ENCODE results near the gene DPP8.

The DPP8 gene

DNA sequence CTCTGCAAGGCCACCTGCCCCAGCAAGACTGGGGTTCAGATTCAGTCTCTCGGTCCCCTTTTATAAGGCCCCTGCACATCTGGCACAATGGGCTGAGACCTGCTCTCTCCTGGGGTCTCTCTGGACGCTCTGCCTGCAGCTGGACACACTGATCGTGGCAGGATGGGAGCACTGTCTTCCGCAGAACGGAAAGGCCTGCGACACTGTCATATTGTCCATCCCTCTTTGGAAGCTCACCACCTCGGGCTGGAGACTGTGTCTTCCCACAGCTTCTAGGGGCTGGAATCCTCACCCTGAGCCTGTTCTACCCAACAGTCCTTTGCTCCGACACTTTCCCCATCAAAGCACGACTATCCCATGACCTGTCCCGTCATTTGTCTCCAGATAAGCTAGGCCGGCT, 83.3 kb downstream of the DPP8 start:
- intact Hi-C loops (cut with DNase I), result no loop called here
- DNase-seq, result peak in 1 of 10 donors; percentile 62

DNA sequence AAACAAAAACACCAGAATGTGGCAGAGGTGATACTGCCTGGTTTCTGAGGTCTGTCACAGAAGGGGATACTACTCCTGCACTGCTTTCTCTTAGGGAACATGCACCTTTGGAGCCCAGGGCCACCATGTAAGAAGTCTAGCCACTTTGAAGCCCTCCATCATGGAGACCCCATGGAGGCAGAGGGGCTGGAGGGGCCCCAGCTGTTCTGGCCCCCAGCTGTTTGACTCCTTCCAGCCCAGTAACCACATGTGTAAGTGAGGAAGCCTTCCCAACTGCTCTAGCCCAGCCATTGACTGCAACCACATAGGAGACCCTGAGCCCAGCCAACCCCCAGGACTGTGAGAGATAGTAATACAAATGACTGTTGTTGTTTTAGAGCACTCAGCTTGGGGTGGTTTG, 85.8 kb downstream of the DPP8 start:
- peak in 1 of 10 donors; percentile 5 for DNase-seq
- intact Hi-C loops (cut with DNase I), result no loop called here

DNA sequence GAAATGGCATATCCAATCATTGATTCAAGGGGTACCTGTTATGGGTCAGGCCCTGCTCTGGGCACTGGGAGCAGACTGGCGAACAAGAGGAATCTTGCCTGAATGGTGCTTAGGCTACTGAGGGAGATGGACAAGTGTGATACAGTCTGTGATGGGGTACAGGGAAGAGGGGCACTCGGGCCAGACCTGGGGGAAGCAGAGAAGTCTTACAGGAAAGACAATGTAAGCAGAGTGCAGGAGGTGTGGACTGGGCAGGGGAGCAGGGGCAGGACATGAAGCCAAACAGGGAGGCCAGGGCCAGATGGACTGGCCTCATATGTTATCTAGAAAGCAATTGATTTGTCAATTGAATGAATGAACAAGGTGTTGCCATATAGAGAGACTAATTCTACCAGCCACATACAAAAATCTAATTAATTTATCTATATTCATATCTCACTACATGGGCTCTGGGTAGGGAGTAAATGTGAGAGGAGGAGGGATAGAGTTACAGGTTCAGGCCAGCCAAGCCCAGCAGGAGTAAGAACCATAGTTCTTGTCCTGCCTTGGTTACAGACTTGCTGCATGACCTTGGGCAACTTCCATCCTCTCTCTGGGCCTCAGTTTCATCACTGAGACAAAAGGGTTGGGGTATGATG, 91.2 kb downstream of the DPP8 start:
- intact Hi-C loops (cut with DNase I), result no loop called here
- DNase-seq, result peak in 2 of 10 donors; percentile 17 to 57

DNA sequence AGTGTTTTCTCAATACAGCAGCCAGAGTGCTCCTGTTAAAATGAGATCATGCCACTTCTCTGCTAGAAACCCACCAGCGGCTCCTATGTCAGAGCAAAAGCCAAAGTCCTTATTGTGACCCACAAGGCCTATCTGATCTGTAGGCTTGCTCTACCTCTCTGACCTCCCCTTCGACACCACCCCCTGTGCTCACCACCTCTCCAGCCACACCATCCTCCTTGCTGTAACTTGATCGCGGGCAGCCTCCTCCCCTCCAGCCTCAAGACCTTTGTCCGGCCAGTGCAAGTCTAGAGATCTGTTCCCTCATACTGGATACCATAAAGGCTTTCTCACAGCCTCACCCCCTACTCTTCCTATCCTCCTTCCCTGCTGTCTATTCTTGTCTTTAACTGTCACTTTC, 92.8 kb downstream of the DPP8 start:
- DNase-seq, result peak in 2 of 10 donors; percentile 35 to 53
- intact Hi-C loops (cut with DNase I), result no loop called here

GRCh38 chr15:65423976-65424679, 93.4 kb downstream of the DPP8 start:
- peak in 1 of 10 donors; percentile 4 for DNase-seq
- intact Hi-C loops (cut with DNase I), result no loop called here

- intact Hi-C loops (cut with DNase I), result no loop called here
- peak in 2 of 10 donors; percentile 60 to 73 for DNase-seq
Measured at GRCh38 chr15:65423150-65423975, 94.1 kb downstream of the DPP8 start.

GRCh38 chr15:65421360-65422215, 95.9 kb downstream of the DPP8 start:
- intact Hi-C loops (cut with DNase I), result no loop called here
- DNase-seq, result peak in 6 of 10 donors; percentile 12 to 88 (median 26)

- intact Hi-C loops (cut with DNase I), result no loop called here
- peak in 1 of 10 donors; percentile 75 for DNase-seq
Measured at GRCh38 chr15:65420975-65421359, 96.5 kb downstream of the DPP8 start.

DNA sequence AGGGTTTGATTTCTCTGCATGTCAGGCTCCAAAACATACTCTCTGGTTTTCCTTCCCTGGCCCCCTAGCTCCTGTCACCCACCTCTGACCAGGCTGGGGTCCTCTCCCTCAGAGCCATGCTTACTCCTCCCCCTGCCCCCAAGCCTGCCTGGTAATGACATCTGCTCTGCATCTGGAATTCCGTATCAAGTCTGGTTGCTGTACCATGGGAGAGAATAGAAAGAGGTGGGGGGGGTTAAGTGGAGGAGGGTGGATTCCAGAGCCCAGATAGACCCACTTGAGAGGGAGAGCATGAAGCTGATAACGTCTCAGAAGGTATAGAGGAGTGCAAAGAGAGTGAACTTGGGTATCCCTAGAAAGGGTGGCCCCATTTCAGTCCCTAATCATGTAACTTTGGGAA, 98.9 kb downstream of the DPP8 start:
- DNase-seq, result peak in 2 of 10 donors; percentile 1 to 46
- intact Hi-C loops (cut with DNase I), result no loop called here

GRCh38 chr15:65416845-65417416, 100.6 kb downstream of the DPP8 start:
- intact Hi-C loops (cut with DNase I), result no loop called here

DNA sequence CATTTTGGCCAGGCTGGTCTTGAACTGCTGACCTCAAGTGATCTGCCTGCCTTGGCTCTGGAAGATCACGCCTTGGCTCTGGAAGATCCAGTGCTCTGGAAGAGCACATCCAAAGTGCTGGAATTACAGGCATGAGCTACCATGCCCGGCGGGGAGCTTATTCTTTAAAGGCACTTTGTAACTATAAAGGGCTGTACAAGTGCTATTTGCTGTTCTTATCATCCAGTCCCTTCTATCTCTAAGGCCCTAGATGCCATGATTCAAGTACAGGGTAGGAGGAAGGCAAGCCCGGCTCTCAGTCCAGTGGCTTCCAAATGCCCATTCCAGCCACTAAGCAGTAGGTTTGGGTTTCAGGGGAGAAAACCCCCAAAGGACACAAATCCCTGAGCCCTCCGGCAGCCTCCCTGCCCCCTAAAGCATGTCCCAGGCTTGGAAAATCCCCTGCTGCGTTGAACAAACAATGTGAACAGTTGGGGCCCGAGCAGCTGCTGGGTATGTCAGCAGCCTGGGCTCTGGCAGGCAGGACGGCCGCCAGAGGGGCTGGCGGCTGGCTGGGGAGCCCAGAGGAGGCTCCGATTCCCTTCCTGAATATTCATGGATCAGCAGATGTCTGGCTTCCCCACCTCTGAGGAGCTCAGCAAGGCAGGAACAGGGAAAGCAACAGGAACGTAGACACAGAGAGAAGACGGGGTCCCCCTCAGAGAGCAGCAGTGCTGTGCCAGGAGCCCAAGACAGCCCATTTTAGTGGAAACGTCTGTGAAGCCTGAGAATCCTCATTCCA, 102.5 kb downstream of the DPP8 start:
- intact Hi-C loops (cut with DNase I), result no loop called here
- peak in 8 of 10 donors; percentile 12 to 88 (median 38) for DNase-seq

More at GRCh38 chr15:65416845-65417416, 100.6 kb downstream of the DPP8 start:
- peak in 3 of 10 donors; percentile 33 to 42 (median 34) for DNase-seq

- intact Hi-C loops (cut with DNase I), result no loop called here
- peak in 3 of 10 donors; percentile 13 to 29 (median 26) for DNase-seq
Measured at GRCh38 chr15:65413760-65414144, 103.7 kb downstream of the DPP8 start.

GRCh38 chr15:65413051-65413759, 104.3 kb downstream of the DPP8 start:
- DNase-seq, result peak in 2 of 10 donors; percentile 13 to 38
- intact Hi-C loops (cut with DNase I), result no loop called here

DNA sequence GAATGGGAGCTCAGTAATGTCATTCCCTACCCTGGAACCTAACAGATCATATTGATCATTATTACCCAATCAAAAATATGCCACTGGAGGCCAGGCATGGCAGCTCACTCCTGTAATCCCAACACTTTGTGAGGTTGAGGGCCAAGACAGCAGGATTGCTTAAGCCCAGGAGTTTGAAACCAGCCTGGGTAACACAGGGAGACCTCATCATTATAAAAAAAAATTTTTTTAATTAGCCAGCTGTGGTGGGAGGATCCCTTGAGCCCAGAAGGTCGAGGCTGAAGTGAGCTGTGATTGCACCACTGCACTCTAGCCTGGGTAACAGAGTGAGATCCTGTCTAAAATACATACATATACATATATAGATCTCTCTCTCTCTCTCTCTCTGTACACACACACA, 104.9 kb downstream of the DPP8 start:
- peak in 2 of 10 donors; percentile 9 to 14 for DNase-seq
- intact Hi-C loops (cut with DNase I), result no loop called here

DNA sequence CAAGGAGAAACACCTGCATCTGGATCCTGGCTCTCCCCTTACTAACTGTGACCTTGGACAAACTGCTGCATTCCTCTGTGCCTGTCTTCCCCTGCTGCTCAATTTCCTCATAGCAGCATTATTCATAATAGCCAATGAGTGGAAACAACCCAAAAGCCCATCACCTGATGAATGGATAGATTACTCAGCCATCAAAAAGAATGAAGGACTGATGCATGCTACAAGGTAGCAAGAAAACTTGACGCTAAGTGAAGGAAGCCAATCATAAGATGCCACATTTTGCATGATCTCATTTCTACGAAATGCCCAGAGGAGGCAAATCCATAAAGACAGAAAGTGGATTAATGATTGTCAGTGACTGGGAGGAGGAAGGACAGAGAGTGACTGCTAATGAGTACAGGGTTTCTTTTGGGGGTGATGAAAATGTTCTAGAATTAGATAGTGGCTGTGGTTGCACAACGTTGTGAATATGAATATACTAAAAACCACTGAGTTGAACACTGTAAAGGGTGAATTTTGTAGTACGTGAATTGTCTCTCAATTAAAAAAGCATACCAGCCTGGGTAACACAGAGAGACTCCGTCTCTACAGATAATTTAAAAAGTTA, 105.9 kb downstream of the DPP8 start:
- intact Hi-C loops (cut with DNase I), result no loop called here
- no peak for DNase-seq

- intact Hi-C loops (cut with DNase I), result no loop called here
- peak in 3 of 10 donors; percentile 38 to 69 (median 62) for DNase-seq
Measured at GRCh38 chr15:65410972-65411371, 106.5 kb downstream of the DPP8 start.

- intact Hi-C loops (cut with DNase I), result no loop called here
- DNase-seq, result peak in 2 of 10 donors; percentile 5 to 43
Measured at GRCh38 chr15:65410036-65410435, 107.5 kb downstream of the DPP8 start.
